GM12878 (cell line): ENCODE results near the gene CPS1. TPM values are rescaled to one million over a fixed set of nuclear protein-coding genes. Genes with fewer than 3 reads are reported as not detected.

Experiments
- ATAC-seq: fragments of 200-7000 bp; cut with Tn5 transposase; 3 replicates; pipeline ENCODE4 v1.9.1; 2020; ENCODE audit warnings: mild to moderate bottlenecking, moderate library complexity
- BruUV-seq: library from RNA; stranded (reverse); fragments of 400-500 nt; replicated peaks from 2 replicates; lab custom pipeline; 2021; lab: Mats Ljungman, UMichigan
- CTCF ChIA-PET: fragments of 300-600 bp; sonication (Branson Sonifier 250); formaldehyde crosslinking; extraction: SDS; loops from one replicate; lab custom pipeline; 2021; ENCODE audit warnings: inconsistent platforms; lab: Yijun Ruan, JAX
- POLR2A ChIA-PET: fragments of 350-600 bp; formaldehyde crosslinking; extraction: SDS; loops from one replicate; lab custom pipeline; 2021; ENCODE audit warnings: inconsistent platforms; lab: Charles Lee
- RAD21 ChIA-PET: fragments of 300-600 bp; sonication (Branson Sonifier 250); formaldehyde crosslinking; loops from one replicate; lab custom pipeline; 2023; ENCODE audit warnings: antibody characterized with exemption; ENCODE audit not compliant: unreplicated experiment; lab: Charles Lee
- SMC1A ChIA-PET: fragments of 300-600 bp; sonication (Branson Sonifier 250); formaldehyde crosslinking; loops from one replicate; lab custom pipeline; 2023; ENCODE audit not compliant: unreplicated experiment, uncharacterized antibody; lab: Charles Lee
- DNase-seq: peaks from one replicate; pipeline ENCODE4 v3.0.0-alpha.2; 2011; ENCODE audit warnings: low read depth, low spot score
- FAIRE-seq: peaks from 3 replicates; lab custom pipeline; 2011; peaks lifted over from hg19 to GRCh38; lab: Jason Lieb, UNC
- H2AFZ ChIP-seq: 2 replicates; pipeline ENCODE4 v1.6.0; 2011; ENCODE audit warnings: low read depth, low read length, control low read depth; ENCODE audit not compliant: control insufficient read depth
- H3K27ac ChIP-seq: 2 replicates; pipeline ENCODE4 v1.5.1; 2011; ENCODE audit warnings: control low read depth; ENCODE audit not compliant: control insufficient read depth, insufficient read depth
- H3K27me3 ChIP-seq, 2 experiments: replicated peaks in 1 of 2; 2 replicates each; pipeline versions ENCODE4 v1.6.0 to v1.6.1; 2011; ENCODE audit warnings: low read length in 1 of 2; ENCODE audit not compliant: control insufficient read depth in 2 of 2, insufficient read depth in 2 of 2
- H3K36me3 ChIP-seq, 2 experiments: 2 replicates each; pipeline ENCODE4 v1.5.1; 2011; ENCODE audit warnings: low read length in 1 of 2; ENCODE audit not compliant: control insufficient read depth in 2 of 2, insufficient read depth in 2 of 2
- H3K4me1 ChIP-seq: 2 replicates; pipeline ENCODE4 v1.6.1; 2011; ENCODE audit warnings: mild to moderate bottlenecking, low read length, moderate library complexity, mixed read lengths; ENCODE audit not compliant: control insufficient read depth, insufficient read depth
- H3K4me2 ChIP-seq: 2 replicates; pipeline ENCODE4 v1.6.0; 2011; ENCODE audit warnings: control low read depth; ENCODE audit not compliant: control insufficient read depth, insufficient read depth
- H3K4me3 ChIP-seq: fragments of 200-600 bp; sonication (generic); 2 replicates; pipeline ENCODE4 v1.5.1; 2016
- H3K79me2 ChIP-seq: 2 replicates; pipeline ENCODE4 v1.6.0; 2011; ENCODE audit warnings: low read length; ENCODE audit not compliant: control insufficient read depth, insufficient read depth
- H3K9ac ChIP-seq: 2 replicates; pipeline ENCODE4 v1.8.0; 2011; ENCODE audit warnings: low read length, control low read depth, mixed read lengths; ENCODE audit not compliant: control insufficient read depth, insufficient read depth
- H3K9me3 ChIP-seq: replicated peaks from 3 replicates; pipeline ENCODE4 v1.5.1; 2011; ENCODE audit warnings: mild to moderate bottlenecking, low read length; ENCODE audit not compliant: control insufficient read depth, insufficient read depth
- H4K20me1 ChIP-seq: 2 replicates; pipeline ENCODE4 v1.6.0; 2011; ENCODE audit not compliant: control insufficient read depth, insufficient read depth
- BACH1 ChIP-seq: fragments of 450-650 bp; IDR thresholded peaks from 2 replicates; pipeline ENCODE4 v1.6.1; 2017; ENCODE audit warnings: mild to moderate bottlenecking, borderline replicate concordance
- CBFB ChIP-seq: IDR thresholded peaks from 2 replicates; pipeline ENCODE4 v1.6.1; 2016; ENCODE audit warnings: antibody characterized with exemption, low read depth
- EZH2 ChIP-seq: IDR thresholded peaks from 2 replicates; pipeline ENCODE4 v1.6.1; 2012; ENCODE audit warnings: low read depth, mild to moderate bottlenecking, control low read depth, inconsistent platforms, low read length, borderline replicate concordance; ENCODE audit not compliant: control insufficient read depth
- GABPA ChIP-seq: IDR thresholded peaks from 2 replicates; pipeline ENCODE4 v1.6.1; 2014; ENCODE audit warnings: antibody characterized with exemption, low read depth, mild to moderate bottlenecking, inconsistent platforms
- HCFC1 ChIP-seq: fragments of 150-350 bp; IDR thresholded peaks from 2 replicates; pipeline ENCODE4 v1.6.1; 2014; ENCODE audit warnings: low read length
- JUND ChIP-seq: IDR thresholded peaks from 2 replicates; pipeline ENCODE4 v1.6.1; 2012; ENCODE audit warnings: low read depth, mild to moderate bottlenecking, low read length, improper control_type of control experiment, moderate library complexity
- KDM1A ChIP-seq: fragments of 200-600 bp; sonication (generic); IDR thresholded peaks from 2 replicates; pipeline ENCODE4 v1.6.1; 2016; ENCODE audit warnings: borderline replicate concordance
- MTA2 ChIP-seq: fragments of 450-650 bp; IDR thresholded peaks from 2 replicates; pipeline ENCODE4 v1.6.1; 2016; ENCODE audit warnings: low read depth, mild to moderate bottlenecking, moderate library complexity
- POLR2AphosphoS5 ChIP-seq: IDR thresholded peaks from 2 replicates; pipeline ENCODE4 v1.6.1; 2011; ENCODE audit warnings: mild to moderate bottlenecking, low read length, inconsistent platforms
- RBBP5 ChIP-seq: fragments of 200-600 bp; sonication (generic); conservative IDR thresholded peaks from 2 replicates; pipeline ENCODE4 v1.6.1; 2016
- SIX5 ChIP-seq: IDR thresholded peaks from 2 replicates; pipeline ENCODE4 v1.6.1; 2011; ENCODE audit warnings: mild to moderate bottlenecking, low read depth, low read length, moderate library complexity; ENCODE audit not compliant: severe bottlenecking
- TARDBP ChIP-seq: IDR thresholded peaks from 2 replicates; pipeline ENCODE4 v1.6.1; 2016; ENCODE audit warnings: borderline replicate concordance
- TBL1XR1 ChIP-seq: IDR thresholded peaks from 2 replicates; pipeline ENCODE4 v1.6.1; 2012; ENCODE audit warnings: low read depth, low read length, improper control_type of control experiment
- YBX1 ChIP-seq: fragments of 450-650 bp; IDR thresholded peaks from 2 replicates; pipeline ENCODE4 v1.6.1; 2016; ENCODE audit warnings: antibody characterized with exemption
- ZNF207 ChIP-seq: fragments of 450-650 bp; IDR thresholded peaks from 2 replicates; pipeline ENCODE4 v1.6.1; 2014; ENCODE audit warnings: antibody characterized with exemption, mild to moderate bottlenecking, borderline replicate concordance
- WGBS: methylation state at CpG from one replicate; pipeline ENCODE4 v1.1.6; 2016; ENCODE audit warnings: low lambda C conversion rate; ENCODE audit not compliant: insufficient replicate concordance, insufficient coverage; ENCODE audit errors: missing lambda C conversion rate; 5-methylcytosine and 5-hydroxymethylcytosine counted together
- in situ Hi-C: fragments of 300-500 bp; cut with MboI; formaldehyde crosslinking; loops from 9 replicates; pipeline ENCODE4 v1.14.3; 2018; ENCODE audit warnings: mixed read lengths
- intact Hi-C: fragments of 100-400 bp; cut with micrococcal nuclease; formaldehyde crosslinking; loops from one replicate; pipeline ENCODE4 v1.14.2; 2022; ENCODE audit not compliant: unreplicated experiment
- polyA plus RNA-seq, 11 experiments: library from polyadenylated mRNA; depleted of rRNA in 4 of 11; unstranded in 6 of 11; stranded (reverse) in 5 of 11; fragments of >200 nt; fragmentation: Nextera tagmentation in 4 of 11; fragmentation: Illumina TruSeq in 1 of 11; extraction: Ambion mirVana in 4 of 11; extraction: Trizol in 1 of 11; gene quantifications; 1 replicate in 1 of 11; 2 replicates in 10 of 11; pipeline versions ENCODE4 v1.2.1 to v1.2.3, GENCODE V29; 2011 to 2016; ENCODE audit warnings: inconsistent platforms in 2 of 11, missing spikeins in 2 of 11, low read depth in 1 of 11
- total RNA-seq, 4 experiments: library from RNA; depleted of rRNA in 3 of 4; stranded (reverse); fragments of >200 nt in 3 of 4; fragmentation: Illumina TruSeq in 1 of 4; extraction: Trizol in 1 of 4; gene quantifications; 2 replicates each; pipeline versions ENCODE4 v1.2.1 to v1.2.3, GENCODE V29; 2013 to 2021
- TF ChIP-seq, protein P1 (sequence below): fragments of 450-650 bp; formaldehyde crosslinking; IDR thresholded peaks from 2 replicates; pipeline ENCODE4 v1.5.0; 2022; ENCODE audit warnings: mild to moderate bottlenecking, missing genetic modification characterization
- TF ChIP-seq, protein P2 (sequence below): fragments of 150-350 bp; IDR thresholded peaks from 2 replicates; pipeline ENCODE4 v1.6.1; 2014; ENCODE audit warnings: mild to moderate bottlenecking, low read depth, low read length
- TF ChIP-seq, protein P3 (sequence below): fragments of 450-650 bp; IDR thresholded peaks from 2 replicates; pipeline ENCODE4 v1.6.1; 2018; ENCODE audit warnings: mild to moderate bottlenecking, low read depth, moderate library complexity; ENCODE audit not compliant: partially characterized antibody

The CPS1 gene
- total and polyA plus RNA-seq, 10 of the 15 experiments (the other 5 are each of a cell fraction or from before 2014, with no cell fraction given) = 0.20 to 4.6 (median 0.55) TPM

DNA sequence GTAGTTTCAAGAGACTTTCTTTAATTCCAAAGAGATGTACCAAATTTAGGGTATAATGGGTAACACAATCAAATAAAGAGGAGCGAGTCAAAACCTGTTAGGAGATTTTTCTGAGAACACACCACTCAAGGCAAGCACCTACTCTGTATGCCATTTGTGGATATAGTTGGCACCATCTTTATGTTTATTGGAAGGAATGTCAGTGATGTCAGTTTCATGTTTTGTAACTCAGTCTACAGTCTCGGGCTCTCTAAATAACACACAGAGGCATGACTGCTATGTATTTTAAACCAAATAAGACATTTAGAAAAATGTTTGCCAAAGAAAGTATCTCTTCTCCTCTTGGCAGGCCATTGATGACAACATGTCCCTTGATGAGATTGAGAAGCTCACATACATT lies 59.7 kb downstream of the CPS1 start:
- RAD21 ChIA-PET = no interaction called here
- H3K79me2 ChIP-seq = no peaks in the 10 kb centered on the region
- no peaks in the 10 kb centered on the region for H4K20me1 ChIP-seq
- no peak overlapping the region for H3K9ac ChIP-seq
- H3K27me3 ChIP-seq = no peaks in the 10 kb centered on the region
- 82% methylated on average over 2 of the region's 2 CpGs for WGBS
- no peak overlapping the region for H3K27ac ChIP-seq
- ATAC-seq (no peak), FAIRE-seq (no peak), DNase-seq (no peak)
- SMC1A ChIA-PET = interaction anchor here (1.2 kb wide), 1 partner anchor 9 kb away, joined by 3 read pairs; no protein-coding TSS in a partner anchor
- no peak overlapping the region for H3K4me2 ChIP-seq
- H3K36me3 ChIP-seq = no peaks in the 10 kb centered on the region
- POLR2A ChIA-PET = no interaction called here
- BruUV-seq = no TSS peak
- H3K9me3 ChIP-seq = no peaks in the 10 kb centered on the region
- intact Hi-C loops (loop anchor here (5.0 to 10.0 kb wide), 2 partner anchors 171 to 471 kb away; no protein-coding TSS in a partner anchor), in situ Hi-C loops (no loop called here)
- H3K4me3 ChIP-seq = no peak overlapping the region
- CTCF ChIA-PET = interaction anchor here (1.3 to 1.9 kb wide), 2 partner anchors 10 to 112 kb away, joined by 4 to 8 read pairs; no protein-coding TSS in a partner anchor
- H2AFZ ChIP-seq = no peak overlapping the region
- no peaks in the 10 kb centered on the region for H3K4me1 ChIP-seq
- TF ChIP-seq, protein P1, sequence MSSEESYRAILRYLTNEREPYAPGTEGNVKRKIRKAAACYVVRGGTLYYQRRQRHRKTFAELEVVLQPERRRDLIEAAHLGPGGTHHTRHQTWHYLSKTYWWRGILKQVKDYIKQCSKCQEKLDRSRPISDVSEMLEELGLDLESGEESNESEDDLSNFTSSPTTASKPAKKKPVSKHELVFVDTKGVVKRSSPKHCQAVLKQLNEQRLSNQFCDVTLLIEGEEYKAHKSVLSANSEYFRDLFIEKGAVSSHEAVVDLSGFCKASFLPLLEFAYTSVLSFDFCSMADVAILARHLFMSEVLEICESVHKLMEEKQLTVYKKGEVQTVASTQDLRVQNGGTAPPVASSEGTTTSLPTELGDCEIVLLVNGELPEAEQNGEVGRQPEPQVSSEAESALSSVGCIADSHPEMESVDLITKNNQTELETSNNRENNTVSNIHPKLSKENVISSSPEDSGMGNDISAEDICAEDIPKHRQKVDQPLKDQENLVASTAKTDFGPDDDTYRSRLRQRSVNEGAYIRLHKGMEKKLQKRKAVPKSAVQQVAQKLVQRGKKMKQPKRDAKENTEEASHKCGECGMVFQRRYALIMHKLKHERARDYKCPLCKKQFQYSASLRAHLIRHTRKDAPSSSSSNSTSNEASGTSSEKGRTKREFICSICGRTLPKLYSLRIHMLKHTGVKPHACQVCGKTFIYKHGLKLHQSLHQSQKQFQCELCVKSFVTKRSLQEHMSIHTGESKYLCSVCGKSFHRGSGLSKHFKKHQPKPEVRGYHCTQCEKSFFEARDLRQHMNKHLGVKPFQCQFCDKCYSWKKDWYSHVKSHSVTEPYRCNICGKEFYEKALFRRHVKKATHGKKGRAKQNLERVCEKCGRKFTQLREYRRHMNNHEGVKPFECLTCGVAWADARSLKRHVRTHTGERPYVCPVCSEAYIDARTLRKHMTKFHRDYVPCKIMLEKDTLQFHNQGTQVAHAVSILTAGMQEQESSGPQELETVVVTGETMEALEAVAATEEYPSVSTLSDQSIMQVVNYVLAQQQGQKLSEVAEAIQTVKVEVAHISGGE = no peak
- TF ChIP-seq GABPA = no peak
- TF ChIP-seq, protein P2, sequence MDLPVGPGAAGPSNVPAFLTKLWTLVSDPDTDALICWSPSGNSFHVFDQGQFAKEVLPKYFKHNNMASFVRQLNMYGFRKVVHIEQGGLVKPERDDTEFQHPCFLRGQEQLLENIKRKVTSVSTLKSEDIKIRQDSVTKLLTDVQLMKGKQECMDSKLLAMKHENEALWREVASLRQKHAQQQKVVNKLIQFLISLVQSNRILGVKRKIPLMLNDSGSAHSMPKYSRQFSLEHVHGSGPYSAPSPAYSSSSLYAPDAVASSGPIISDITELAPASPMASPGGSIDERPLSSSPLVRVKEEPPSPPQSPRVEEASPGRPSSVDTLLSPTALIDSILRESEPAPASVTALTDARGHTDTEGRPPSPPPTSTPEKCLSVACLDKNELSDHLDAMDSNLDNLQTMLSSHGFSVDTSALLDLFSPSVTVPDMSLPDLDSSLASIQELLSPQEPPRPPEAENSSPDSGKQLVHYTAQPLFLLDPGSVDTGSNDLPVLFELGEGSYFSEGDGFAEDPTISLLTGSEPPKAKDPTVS = no peak
- no peak for TF ChIP-seq YBX1
- TF ChIP-seq MTA2 = no peak
- TF ChIP-seq POLR2AphosphoS5 = no peak
- no peak for TF ChIP-seq SIX5
- TF ChIP-seq CBFB = no peak
- TF ChIP-seq RBBP5 = no peak
- no peak for TF ChIP-seq JUND
- no peak for TF ChIP-seq HCFC1
- no peak for TF ChIP-seq KDM1A
- TF ChIP-seq, protein P3, sequence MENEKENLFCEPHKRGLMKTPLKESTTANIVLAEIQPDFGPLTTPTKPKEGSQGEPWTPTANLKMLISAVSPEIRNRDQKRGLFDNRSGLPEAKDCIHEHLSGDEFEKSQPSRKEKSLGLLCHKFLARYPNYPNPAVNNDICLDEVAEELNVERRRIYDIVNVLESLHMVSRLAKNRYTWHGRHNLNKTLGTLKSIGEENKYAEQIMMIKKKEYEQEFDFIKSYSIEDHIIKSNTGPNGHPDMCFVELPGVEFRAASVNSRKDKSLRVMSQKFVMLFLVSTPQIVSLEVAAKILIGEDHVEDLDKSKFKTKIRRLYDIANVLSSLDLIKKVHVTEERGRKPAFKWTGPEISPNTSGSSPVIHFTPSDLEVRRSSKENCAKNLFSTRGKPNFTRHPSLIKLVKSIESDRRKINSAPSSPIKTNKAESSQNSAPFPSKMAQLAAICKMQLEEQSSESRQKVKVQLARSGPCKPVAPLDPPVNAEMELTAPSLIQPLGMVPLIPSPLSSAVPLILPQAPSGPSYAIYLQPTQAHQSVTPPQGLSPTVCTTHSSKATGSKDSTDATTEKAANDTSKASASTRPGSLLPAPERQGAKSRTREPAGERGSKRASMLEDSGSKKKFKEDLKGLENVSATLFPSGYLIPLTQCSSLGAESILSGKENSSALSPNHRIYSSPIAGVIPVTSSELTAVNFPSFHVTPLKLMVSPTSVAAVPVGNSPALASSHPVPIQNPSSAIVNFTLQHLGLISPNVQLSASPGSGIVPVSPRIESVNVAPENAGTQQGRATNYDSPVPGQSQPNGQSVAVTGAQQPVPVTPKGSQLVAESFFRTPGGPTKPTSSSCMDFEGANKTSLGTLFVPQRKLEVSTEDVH = no peak
- TF ChIP-seq ZNF207 = no peak
- no peak for TF ChIP-seq TBL1XR1
- TF ChIP-seq TARDBP = no peak
- no peak for TF ChIP-seq EZH2
- no peak for TF ChIP-seq BACH1
